ENCODE results near the gene ZNF44.

ZNF44 gene

GRCh38 chr19:12260861-12261260 is 33.8 kb downstream of the ZNF44 start:
- DNase-seq = no peak

- no peak for DNase-seq
Observed at GRCh38 chr19:12260236-12260635, 34.4 kb downstream of the ZNF44 start.

- DNase-seq = no peak
Observed at GRCh38 chr19:12255372-12255771, 39.3 kb downstream of the ZNF44 start.

DNA sequence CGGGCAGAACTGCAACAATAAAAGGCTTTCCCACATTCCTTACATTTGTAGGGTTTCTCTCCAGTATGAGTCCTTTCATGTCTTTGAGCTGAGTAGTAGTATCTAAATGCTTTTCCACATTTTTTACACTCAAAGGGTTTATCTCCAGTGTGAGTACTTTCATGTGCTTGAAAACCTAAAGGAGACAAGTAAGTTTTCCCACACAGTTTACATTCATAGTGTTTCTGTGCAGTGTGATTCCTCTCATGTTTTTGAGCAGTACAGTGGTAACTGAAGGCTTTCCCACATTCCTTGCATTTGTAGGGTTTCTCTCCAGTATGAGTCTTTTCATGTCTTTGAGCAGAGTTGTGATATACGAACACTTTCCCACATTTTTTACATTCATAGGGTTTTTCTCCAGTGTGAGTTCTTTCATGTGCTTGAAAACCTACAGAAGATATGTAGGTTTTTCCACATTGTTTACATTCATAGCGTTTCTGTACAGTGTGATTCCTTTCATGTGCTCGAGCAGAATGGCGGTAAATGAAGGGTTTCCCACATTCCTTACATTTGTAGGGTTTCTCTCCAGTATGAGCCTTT is 47.0 kb downstream of the ZNF44 start:
- no peak for DNase-seq

GRCh38 chr19:12244370-12244769 is 50.3 kb downstream of the ZNF44 start:
- DNase-seq = no peak

DNA sequence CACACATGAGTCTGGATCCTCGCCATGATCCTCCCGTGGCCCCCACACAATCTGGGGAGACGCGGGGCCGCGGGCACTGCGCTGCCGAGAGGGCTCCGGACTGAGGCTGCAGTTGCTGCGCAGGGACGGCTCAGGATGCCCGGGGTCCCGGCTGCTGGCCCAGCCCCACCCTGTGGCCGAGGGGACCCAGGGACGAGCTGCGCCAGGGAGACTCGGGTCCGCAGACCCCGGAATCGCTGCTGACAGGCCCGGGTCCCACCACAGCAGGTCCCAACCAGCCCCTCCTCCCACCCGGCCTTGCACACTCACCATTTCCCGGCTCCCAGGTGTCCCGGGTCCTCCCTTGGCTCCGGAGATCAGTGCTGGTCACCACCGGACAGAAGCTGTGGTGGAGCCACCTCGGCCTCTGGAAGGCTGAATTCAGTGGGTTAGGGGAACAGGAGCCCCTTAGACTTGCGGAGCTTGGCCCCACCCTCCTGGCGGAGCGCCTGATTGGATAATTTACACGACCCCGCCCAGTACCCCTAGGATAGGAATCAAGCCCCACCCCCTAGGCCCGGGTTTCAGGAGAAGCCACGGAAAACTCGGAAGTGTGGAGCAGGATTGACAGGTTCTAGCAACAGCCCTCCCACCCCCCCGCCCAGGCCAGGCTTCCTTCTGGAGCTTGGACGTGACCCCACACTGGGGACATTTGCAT is 57.4 kb downstream of the ZNF44 start:
- DNase-seq = no peak

GRCh38 chr19:12232961-12233360 is 61.7 kb downstream of the ZNF44 start:
- DNase-seq = no peak

DNA sequence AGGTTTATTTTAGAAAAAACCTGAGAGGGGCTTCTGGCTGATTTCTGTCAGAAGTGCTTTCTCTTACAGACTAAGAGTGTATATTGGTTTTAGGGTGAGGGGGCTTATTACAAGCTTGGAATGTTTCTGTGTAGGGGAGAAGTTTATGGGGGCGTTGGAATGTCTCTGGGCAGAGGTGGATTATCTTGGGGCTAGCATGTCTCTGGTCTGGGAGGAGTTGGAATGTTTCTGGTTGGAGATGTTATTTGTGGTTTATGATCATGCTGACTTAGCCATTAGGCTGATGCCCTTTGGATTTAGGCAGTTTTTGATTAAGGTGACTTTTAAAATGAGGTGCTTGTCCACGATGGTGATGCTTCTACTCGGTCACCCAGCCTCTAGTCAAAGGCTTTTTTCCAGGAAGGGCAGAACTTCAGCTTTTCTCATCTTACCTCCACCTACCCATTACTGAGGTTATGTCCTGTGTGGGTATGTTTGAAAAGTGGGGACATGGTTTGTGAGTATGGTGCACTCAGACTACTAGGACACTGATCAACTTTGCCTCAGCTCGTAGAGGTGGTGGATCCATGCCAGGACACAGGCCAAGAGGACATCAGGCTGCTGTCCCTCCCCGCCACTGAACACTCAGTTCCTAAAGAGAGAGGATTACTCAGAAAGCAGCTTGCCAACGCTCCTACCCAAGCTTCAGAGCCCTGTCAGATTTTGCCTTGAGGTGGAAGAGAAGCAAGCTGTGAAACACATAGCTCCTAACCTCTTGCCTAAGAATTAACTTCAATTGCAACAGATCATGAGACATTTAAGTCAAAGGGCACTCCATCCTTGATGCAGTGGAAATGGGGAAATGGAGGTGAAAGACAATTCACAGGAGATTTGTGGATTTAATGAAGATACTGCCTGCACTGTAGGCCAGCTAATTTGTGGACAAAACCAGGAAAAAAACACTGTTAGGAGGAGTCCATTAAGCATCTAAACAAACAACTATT is 63.6 kb downstream of the ZNF44 start:
- DNase-seq = no peak

DNA sequence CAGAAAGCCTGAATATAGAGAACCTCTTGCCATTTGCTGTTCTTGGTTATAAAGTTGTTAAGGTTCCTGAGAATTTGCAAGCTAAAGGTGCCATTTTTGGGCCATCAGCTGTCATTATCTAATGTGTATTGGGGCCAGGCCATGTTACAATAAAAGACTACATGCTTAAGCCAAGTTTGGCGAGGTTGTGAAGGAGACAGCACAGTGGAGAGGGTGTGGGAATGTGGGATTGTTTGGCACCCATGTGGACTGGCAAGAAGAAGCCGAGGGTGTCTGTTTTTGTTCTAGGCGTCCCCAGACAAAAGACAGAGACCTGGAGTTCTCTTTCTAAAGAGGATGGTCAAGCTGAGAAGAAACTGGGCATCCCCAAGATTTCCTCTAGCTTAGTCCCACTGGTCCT is 64.7 kb downstream of the ZNF44 start:
- no peak for DNase-seq

GRCh38 chr19:12224676-12225075 is 70.0 kb downstream of the ZNF44 start:
- no peak for DNase-seq

DNA sequence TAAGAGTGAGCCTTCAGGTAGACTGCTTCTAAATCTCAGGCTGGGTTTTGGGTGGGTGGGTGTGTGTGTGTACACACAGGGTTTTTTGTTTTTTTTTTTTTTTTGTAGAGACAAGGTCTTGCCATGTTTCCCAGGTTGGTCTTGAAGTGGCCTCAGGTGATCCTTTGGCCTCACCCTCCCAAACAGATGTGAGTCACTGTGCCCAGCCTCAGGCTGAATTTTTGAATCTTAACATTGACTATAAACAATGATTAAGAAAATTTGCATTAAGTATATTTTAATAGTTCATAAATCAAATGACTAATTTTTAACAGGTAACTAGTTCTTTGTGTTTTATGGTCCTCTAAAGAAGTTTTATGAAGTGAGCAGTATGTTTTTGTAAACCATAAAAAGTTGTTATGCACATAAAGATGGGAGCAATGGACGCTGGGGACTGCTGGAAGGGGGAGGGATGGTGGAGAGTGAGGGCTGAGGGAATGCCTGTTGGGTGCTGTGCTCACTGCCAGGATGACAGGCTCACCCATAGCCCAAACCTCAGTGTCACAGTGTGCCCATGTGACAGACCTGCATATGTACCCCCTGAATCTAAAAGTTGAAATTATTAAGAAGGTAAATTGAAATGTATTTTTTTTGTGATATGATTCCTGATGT is 71.6 kb downstream of the ZNF44 start:
- DNase-seq = no peak

All from amniotic stem cell (primary cell).